ENCODE data around the gene CD4. TPM values are rescaled to one million over a fixed set of nuclear protein-coding genes. Genes with fewer than 3 reads are reported as not detected.

The CD4 gene
- total RNA-seq, 1 donor from 2014 or later = not detected

DNA sequence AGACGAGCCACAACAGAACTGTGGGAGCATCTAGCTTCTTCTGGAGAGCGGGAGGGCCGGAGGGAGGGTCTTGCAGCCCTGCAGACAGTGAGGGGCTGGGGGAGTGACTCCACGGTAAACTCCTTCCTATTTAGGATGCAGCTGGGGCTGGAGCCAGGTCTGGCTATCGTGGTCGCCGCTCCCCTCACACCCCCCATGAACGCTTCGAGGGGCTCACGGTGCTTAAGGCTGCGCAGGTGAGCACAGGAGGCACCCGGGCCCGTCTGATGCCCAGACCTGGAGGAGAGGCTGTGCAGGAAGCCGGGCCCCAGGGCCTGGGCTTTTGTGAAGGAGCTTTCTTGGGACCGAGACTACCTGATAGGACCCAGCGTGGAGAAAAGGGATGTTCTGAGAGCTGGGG, 47.5 kb downstream of the CD4 start:
- no peak for DNase-seq (ENCODE audit: low read depth)
- TF ChIP-seq CTCF (IDR thresholded peaks at IDR 0.05; ENCODE audit: insufficient read depth, low read length, severe bottlenecking) = no peak
- H3K4me3 ChIP-seq (ENCODE audit: low read depth, low read length) = no peak overlapping the region
- no peak for FAIRE-seq
- no peaks in the 10 kb centered on the region for H3K27me3 ChIP-seq (ENCODE audit: control insufficient read depth, insufficient read depth, low read length)
- H3K36me3 ChIP-seq (ENCODE audit: control insufficient read depth, insufficient read depth, low read length) = peaks cover 5% of the 10 kb centered on the region

- peaks cover 5% of the 10 kb centered on the region for H3K36me3 ChIP-seq (ENCODE audit: control insufficient read depth, insufficient read depth, low read length)
- no peak for FAIRE-seq
- no peak for DNase-seq (ENCODE audit: low read depth)
These were observed 48.2 kb downstream of the CD4 start for GRCh38 chr12:6837370-6838060.

GRCh38 chr12:6838854-6839253, 49.5 kb downstream of the CD4 start:
- no peak for FAIRE-seq

More at GRCh38 chr12:6837370-6838060, 48.2 kb downstream of the CD4 start:
- H3K4me3 ChIP-seq (ENCODE audit: low read depth, low read length) = no peak overlapping the region
- TF ChIP-seq CTCF (IDR thresholded peaks at IDR 0.05; ENCODE audit: insufficient read depth, low read length, severe bottlenecking) = no peak
- no peaks in the 10 kb centered on the region for H3K27me3 ChIP-seq (ENCODE audit: control insufficient read depth, insufficient read depth, low read length)

GRCh38 chr12:6839482-6840201, 50.3 kb downstream of the CD4 start:
- FAIRE-seq (no peak), DNase-seq (ENCODE audit: low read depth) (no peak)
- Histone ChIP-seq H3K4me3 (ENCODE audit: low read depth, low read length) (no peak overlapping the region), H3K27me3 (ENCODE audit: control insufficient read depth, insufficient read depth, low read length) (no peaks in the 10 kb centered on the region), H3K36me3 (ENCODE audit: control insufficient read depth, insufficient read depth, low read length) (peaks cover 5% of the 10 kb centered on the region)
- no peak for TF ChIP-seq CTCF (IDR thresholded peaks at IDR 0.05; ENCODE audit: insufficient read depth, low read length, severe bottlenecking)

More at GRCh38 chr12:6838854-6839253, 49.5 kb downstream of the CD4 start:
- no peak for DNase-seq (ENCODE audit: low read depth)
- Histone ChIP-seq H3K27me3 (ENCODE audit: control insufficient read depth, insufficient read depth, low read length) (no peaks in the 10 kb centered on the region), H3K4me3 (ENCODE audit: low read depth, low read length) (no peak overlapping the region), H3K36me3 (ENCODE audit: control insufficient read depth, insufficient read depth, low read length) (peaks cover 5% of the 10 kb centered on the region)
- no peak for TF ChIP-seq CTCF (IDR thresholded peaks at IDR 0.05; ENCODE audit: insufficient read depth, low read length, severe bottlenecking)

- FAIRE-seq = no peak
- H3K4me3 ChIP-seq (ENCODE audit: low read depth, low read length) = no peak overlapping the region
- no peak for DNase-seq (ENCODE audit: low read depth)
- TF ChIP-seq CTCF (IDR thresholded peaks at IDR 0.05; ENCODE audit: insufficient read depth, low read length, severe bottlenecking) = no peak
- no peaks in the 10 kb centered on the region for H3K27me3 ChIP-seq (ENCODE audit: control insufficient read depth, insufficient read depth, low read length)
- peaks cover 7% of the 10 kb centered on the region for H3K36me3 ChIP-seq (ENCODE audit: control insufficient read depth, insufficient read depth, low read length)
These were observed 51.0 kb downstream of the CD4 start for GRCh38 chr12:6840330-6840729.
